Progenitor cell of endocrine pancreas (in vitro differentiated cells): ENCODE results near the gene NT5DC2. TPM values are rescaled to one million over a fixed set of nuclear protein-coding genes. Genes with fewer than 3 reads are reported as not detected.

ENCODE experiments used
- DNase-seq: peaks from one replicate; pipeline ENCODE4 v3.0.0; 2021; ENCODE audit warnings: low spot score; ENCODE audit not compliant: unreplicated experiment
- H3K27ac Mint-ChIP-seq: 2 replicates; pipeline ENCODE4 v1.8.0; 2021; ENCODE audit warnings: mild to moderate bottlenecking, moderate library complexity, mixed read lengths
- H3K27me3 Mint-ChIP-seq: 2 replicates; pipeline ENCODE4 v1.8.0; 2021; ENCODE audit warnings: mixed read lengths
- H3K36me3 Mint-ChIP-seq: 2 replicates; pipeline ENCODE4 v1.8.0; 2022; ENCODE audit warnings: mixed read lengths; ENCODE audit not compliant: insufficient read depth
- H3K4me1 Mint-ChIP-seq: 2 replicates; pipeline ENCODE4 v1.8.0; 2021; ENCODE audit warnings: low read depth, mixed read lengths
- H3K4me3 Mint-ChIP-seq: 2 replicates; pipeline ENCODE4 v1.8.0; 2021; ENCODE audit warnings: low read depth, mild to moderate bottlenecking, moderate library complexity, mixed read lengths
- H3K9me3 Mint-ChIP-seq: 2 replicates; pipeline ENCODE4 v1.8.0; 2021; ENCODE audit warnings: low read depth, mixed read lengths
- total RNA-seq: library from RNA; stranded (reverse); gene quantifications from 2 replicates; pipeline ENCODE4 v1.2.1, GENCODE V29; 2021
- TF ChIP-seq, protein P1 (sequence below): fragments of 200-600 bp; sonication (generic); IDR thresholded peaks from one replicate; pipeline ENCODE4 v1.5.0; 2021; ENCODE audit warnings: antibody characterized with exemption, mild to moderate bottlenecking; ENCODE audit not compliant: unreplicated experiment

NT5DC2 gene
- total RNA-seq, 1 donor from 2014 or later: 269 TPM

DNA sequence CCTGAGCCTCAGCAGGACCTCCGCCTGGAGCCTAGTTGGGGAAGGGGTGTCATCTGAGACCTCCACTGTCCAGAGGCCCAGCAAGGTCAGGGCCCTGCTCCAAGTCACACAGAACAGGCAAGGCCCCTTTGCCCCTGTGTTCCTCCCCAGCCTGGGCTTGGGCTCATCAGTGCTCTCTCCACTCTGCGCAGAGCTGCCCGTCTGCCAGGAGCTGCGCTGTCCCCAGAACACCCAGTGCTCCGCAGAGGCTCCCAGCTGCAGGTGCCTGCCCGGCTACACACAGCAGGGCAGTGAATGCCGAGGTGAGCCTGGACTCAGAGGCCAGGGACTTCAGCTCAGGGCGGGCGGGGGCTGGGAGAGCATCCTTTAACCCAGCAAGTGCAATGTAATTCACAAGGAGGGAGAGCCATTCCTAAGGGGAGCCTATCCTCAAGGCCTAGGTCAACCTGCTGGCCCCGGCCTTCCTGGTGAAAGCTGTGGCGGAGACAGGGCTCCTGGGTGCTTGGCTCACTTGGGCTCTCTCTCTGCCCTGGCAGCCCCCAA, 30.8 kb downstream of the NT5DC2 start:
- Mint-ChIP-seq H3K9me3 (no peaks in the 10 kb centered on the region), H3K27me3 (peaks cover 3% of the 10 kb centered on the region), H3K4me3 (no peak overlapping the region), H3K36me3 (no peaks in the 10 kb centered on the region), H3K27ac (no peak overlapping the region), H3K4me1 (peaks cover 1% of the 10 kb centered on the region)
- DNase-seq: no peak
- TF ChIP-seq, protein P1, sequence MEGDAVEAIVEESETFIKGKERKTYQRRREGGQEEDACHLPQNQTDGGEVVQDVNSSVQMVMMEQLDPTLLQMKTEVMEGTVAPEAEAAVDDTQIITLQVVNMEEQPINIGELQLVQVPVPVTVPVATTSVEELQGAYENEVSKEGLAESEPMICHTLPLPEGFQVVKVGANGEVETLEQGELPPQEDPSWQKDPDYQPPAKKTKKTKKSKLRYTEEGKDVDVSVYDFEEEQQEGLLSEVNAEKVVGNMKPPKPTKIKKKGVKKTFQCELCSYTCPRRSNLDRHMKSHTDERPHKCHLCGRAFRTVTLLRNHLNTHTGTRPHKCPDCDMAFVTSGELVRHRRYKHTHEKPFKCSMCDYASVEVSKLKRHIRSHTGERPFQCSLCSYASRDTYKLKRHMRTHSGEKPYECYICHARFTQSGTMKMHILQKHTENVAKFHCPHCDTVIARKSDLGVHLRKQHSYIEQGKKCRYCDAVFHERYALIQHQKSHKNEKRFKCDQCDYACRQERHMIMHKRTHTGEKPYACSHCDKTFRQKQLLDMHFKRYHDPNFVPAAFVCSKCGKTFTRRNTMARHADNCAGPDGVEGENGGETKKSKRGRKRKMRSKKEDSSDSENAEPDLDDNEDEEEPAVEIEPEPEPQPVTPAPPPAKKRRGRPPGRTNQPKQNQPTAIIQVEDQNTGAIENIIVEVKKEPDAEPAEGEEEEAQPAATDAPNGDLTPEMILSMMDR: no peak

DNA sequence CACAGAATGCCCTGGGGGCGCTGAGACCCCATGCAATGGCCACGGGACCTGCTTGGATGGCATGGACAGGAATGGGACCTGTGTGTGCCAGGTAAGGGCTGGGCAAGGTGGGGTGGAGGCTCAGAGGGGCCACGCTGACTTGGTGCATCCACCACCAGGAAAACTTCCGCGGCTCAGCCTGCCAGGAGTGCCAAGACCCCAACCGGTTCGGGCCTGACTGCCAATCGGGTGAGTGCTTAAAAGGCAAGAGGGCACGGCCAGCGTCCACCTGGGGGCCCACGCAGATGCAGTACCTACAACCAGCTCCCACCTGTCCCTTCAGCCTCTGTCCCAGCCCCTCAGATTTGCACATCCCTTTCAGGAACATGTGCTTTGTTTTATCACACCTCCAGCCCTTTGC, 31.7 kb downstream of the NT5DC2 start:
- no peak overlapping the region for H3K27ac Mint-ChIP-seq
- no peaks in the 10 kb centered on the region for H3K36me3 Mint-ChIP-seq
- H3K4me1 Mint-ChIP-seq: peaks cover 1% of the 10 kb centered on the region
- TF ChIP-seq, protein P1: no peak
- H3K9me3 Mint-ChIP-seq: no peaks in the 10 kb centered on the region
- no peak overlapping the region for H3K4me3 Mint-ChIP-seq
- no peak for DNase-seq
- no peaks in the 10 kb centered on the region for H3K27me3 Mint-ChIP-seq

DNA sequence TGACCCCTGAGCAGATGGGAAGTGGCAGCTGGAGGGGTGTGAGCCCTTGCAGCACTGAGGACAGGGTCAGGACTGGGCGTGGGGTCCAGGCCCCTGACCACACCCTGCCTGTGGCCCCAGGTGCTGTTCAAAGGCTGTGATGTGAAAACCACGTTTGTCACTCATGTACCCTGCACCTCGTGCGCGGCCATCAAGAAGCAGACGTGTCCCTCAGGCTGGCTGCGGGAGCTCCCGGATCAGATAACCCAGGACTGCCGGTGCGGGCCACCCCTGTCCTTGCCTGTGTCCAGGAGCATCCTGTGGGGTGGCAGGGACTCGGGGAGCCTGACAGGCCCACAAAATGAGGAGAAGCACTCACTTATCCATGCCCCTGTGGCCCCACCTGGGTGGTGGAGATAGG, 32.6 kb downstream of the NT5DC2 start:
- no peak for DNase-seq
- TF ChIP-seq, protein P1: no peak
- Mint-ChIP-seq H3K4me1 (peaks cover 1% of the 10 kb centered on the region), H3K27ac (no peak overlapping the region), H3K36me3 (no peaks in the 10 kb centered on the region), H3K9me3 (no peaks in the 10 kb centered on the region), H3K4me3 (no peak overlapping the region), H3K27me3 (no peaks in the 10 kb centered on the region)

DNA sequence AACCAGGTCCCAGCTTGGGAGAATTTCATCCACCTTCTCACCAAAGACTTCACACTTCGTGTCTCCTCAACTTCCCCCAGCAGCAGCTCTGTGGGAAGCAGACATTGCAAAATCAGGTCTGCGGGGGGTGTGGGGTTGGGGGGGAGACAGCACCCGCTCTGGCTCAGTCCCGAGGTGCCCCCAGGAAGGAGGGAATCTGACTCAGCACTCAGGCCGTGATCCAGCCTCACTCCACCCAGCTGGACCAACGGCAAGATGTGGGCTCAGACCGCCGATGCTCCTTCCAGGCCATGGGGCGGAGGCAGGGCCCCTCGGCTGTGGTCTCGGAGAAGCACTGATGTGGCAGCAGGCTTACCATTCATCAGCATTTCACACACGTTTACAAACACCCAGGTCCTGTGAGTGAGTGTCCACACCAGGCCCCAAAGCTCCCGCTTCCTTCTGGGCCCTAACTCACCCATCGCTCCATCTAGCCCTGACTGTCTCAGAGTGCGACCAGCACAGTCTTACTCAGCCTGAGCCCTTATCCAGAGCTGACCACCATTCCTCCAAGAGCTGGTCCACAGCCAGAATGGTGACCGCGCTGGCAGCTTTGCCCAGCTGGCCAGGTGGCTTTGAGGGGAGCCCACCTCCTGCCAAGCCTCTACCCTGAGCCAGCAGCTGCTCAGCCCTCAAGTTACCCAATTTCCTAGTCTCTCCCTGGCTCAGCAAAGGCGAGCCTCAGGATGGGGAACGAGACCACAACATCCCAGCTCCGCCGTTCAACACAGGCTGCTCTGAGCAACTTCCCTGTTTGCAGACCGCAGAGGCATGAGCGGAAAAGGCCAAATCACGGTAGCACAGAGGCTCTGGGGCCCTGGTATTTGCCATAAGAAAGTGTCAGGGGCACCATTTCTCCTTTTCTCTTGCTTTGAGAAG, 35.3 kb downstream of the NT5DC2 start:
- peaks cover 2% of the 10 kb centered on the region for H3K4me1 Mint-ChIP-seq
- H3K36me3 Mint-ChIP-seq: no peaks in the 10 kb centered on the region
- H3K9me3 Mint-ChIP-seq: no peaks in the 10 kb centered on the region
- DNase-seq: no peak
- H3K27ac Mint-ChIP-seq: no peak overlapping the region
- no peaks in the 10 kb centered on the region for H3K27me3 Mint-ChIP-seq
- no peak overlapping the region for H3K4me3 Mint-ChIP-seq
- TF ChIP-seq, protein P1: no peak

DNA sequence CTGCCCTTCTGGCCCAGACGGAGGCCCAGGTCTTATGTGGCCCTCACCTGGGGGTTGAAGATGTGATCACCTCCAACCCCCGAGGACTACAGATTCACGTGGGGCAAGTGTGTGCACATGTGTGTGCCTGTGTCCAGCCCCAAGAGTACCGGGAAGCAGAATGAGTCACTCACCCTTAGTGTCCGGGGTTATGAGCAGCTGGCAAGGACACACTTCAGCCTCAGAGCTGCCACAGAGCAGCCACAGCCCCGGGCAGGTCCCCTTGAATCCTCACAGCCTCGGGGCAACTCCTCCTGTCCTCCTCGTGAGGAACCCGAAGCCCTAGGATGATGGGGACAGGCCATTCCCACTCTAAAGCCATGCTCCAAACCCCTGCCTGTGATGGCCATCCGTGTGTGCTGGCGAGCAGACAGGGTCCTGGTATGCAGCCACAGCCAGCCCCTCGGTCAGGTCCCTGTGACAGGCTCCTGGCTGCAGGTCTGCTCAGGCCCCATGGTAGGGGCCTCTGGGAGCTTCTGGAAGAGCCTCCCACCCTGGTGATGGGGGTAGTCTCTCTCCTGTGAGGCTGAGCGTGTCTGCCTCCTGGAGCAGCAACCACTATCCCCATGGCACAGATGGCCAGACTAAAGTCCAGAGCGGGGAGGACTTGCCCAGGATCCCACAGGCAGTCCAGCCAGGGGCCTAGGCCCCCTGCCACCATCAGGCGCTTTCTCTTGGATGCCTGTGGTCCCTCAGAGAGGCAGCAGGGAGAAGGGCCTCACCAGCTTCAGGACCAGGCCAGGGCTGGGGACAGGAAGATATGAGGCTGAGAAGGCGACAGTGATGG, 37.7 kb downstream of the NT5DC2 start:
- Mint-ChIP-seq H3K4me1 (peaks cover 2% of the 10 kb centered on the region), H3K27ac (no peak overlapping the region), H3K27me3 (no peaks in the 10 kb centered on the region), H3K4me3 (no peak overlapping the region), H3K9me3 (no peaks in the 10 kb centered on the region), H3K36me3 (peaks cover 1% of the 10 kb centered on the region)
- TF ChIP-seq, protein P1: no peak
- no peak for DNase-seq
